Lung (tissue), 12 donors: ENCODE data around the gene EXOC2. TPM values are rescaled to one million over a fixed set of nuclear protein-coding genes. Genes with fewer than 3 reads are reported as not detected.

ENCODE experiments used
- ATAC-seq: fragments of 200-7000 bp; cut with Tn5 transposase; one replicate; pipeline ENCODE4 v1.9.1; 2020; ENCODE audit warnings: moderate number of reproducible peaks; ENCODE audit not compliant: insufficient read depth, low FRiP score
- DNase-seq, 3 donors: peaks; one replicate each; pipeline ENCODE4 v3.0.0-alpha.2; 2013 to 2017
- H3K27ac ChIP-seq, 2 donors: one replicate each; pipeline ENCODE4 v1.5.1; 2013; ENCODE audit warnings: mild to moderate bottlenecking in 2 of 2, moderate library complexity in 2 of 2, control low read depth in 1 of 2, inconsistent platforms in 1 of 2, low read depth in 1 of 2, low read length in 1 of 2
- H3K27me3 ChIP-seq, 3 donors: one replicate each; pipeline ENCODE4 v1.5.1; 2013; ENCODE audit warnings: low read length in 2 of 3; ENCODE audit not compliant: control insufficient read depth in 3 of 3, insufficient read depth in 3 of 3
- H3K36me3 ChIP-seq, 4 donors: one replicate each; pipeline ENCODE4 v1.5.1; 2013; ENCODE audit warnings: low read length in 4 of 4, mild to moderate bottlenecking in 1 of 4, moderate library complexity in 1 of 4; ENCODE audit not compliant: control insufficient read depth in 4 of 4, insufficient read depth in 4 of 4
- H3K4me1 ChIP-seq, 5 donors: one replicate each; pipeline ENCODE4 v1.5.1; 2013; ENCODE audit warnings: low read length in 5 of 5, mild to moderate bottlenecking in 2 of 5, moderate library complexity in 1 of 5; ENCODE audit not compliant: control insufficient read depth in 5 of 5, insufficient read depth in 5 of 5
- H3K4me3 ChIP-seq: one replicate; pipeline ENCODE4 v1.5.1; 2013; ENCODE audit warnings: mild to moderate bottlenecking, control low read depth, moderate library complexity
- H3K9ac ChIP-seq, 2 donors: one replicate each; pipeline ENCODE4 v1.5.1; 2013; ENCODE audit warnings: low read length in 2 of 2, control low read depth in 1 of 2; ENCODE audit not compliant: insufficient read depth in 1 of 2
- H3K9me3 ChIP-seq, 4 donors: one replicate each; pipeline ENCODE4 v1.5.1; 2013; ENCODE audit warnings: low read length in 3 of 4, mild to moderate bottlenecking in 1 of 4, moderate library complexity in 1 of 4; ENCODE audit not compliant: control insufficient read depth in 4 of 4, insufficient read depth in 3 of 4
- WGBS, 2 donors: extraction: QIAGEN DNeasy Blood & Tissue Kit; methylation state at CpG; one replicate each; pipeline ENCODE4 v1.1.7; 2013; 5-methylcytosine and 5-hydroxymethylcytosine counted together
- polyA plus RNA-seq, 2 donors: library from polyadenylated mRNA; stranded (reverse); fragments of 200-250 nt; gene quantifications; one replicate each; pipeline ENCODE4 v1.2.1, GENCODE V29; 2013
- total RNA-seq, 2 donors: library from RNA; depleted of rRNA in 1 of 2; stranded (reverse); fragments of >200 nt in 1 of 2; gene quantifications; one replicate each; pipeline ENCODE4 v1.2.1, GENCODE V29; 2014 to 2021
- TF ChIP-seq, protein P1 (sequence below): IDR thresholded peaks from 2 replicates; pipeline ENCODE4 v1.5.1; 2012; ENCODE audit warnings: mild to moderate bottlenecking; ENCODE audit errors: control extremely low read depth, extremely low read depth
- donor health status: control.
- donor health status: control.
- donor health status: Bipolar disorder and iron deficiency.
- donor health status: healthy.
- donor health status: DM: yes; HTN: yes; CAD: no.

The EXOC2 gene
- total and polyA plus RNA-seq, 4 donors: 6.3 to 33.0 (median 12.8) TPM

DNA sequence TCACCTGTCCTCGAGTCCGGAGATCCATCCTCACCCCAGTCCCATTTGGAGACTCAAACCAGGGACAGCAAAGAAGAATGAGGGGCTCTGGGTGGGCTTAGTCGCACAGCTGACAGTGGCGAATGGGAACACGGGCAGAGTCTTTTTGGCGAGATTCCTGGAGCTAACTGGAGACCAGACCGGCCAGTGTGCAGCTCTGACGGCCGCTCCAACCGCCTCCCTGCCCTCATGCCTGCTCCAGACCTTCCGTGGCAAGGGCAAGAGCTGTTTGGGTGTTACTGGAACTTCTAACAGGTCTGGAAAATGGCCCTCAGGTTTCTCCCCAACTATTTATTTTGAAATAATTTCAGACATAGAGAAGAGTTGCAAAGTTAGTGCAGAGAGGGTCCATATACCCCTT, 225.8 kb downstream of the EXOC2 start:
- H3K27ac ChIP-seq: no peak overlapping the region
- peaks cover 0 to 6% (median 0%) of the 10 kb centered on the region in 4 donors for H3K9me3 ChIP-seq
- ATAC-seq (no peak), DNase-seq (no peak)
- H3K4me1 ChIP-seq: no peaks in the 10 kb centered on the region
- 90 to 94% methylated on average over 11 of the region's 11 CpGs for WGBS, 2 donors
- peaks cover 0 to 4% (median 0%) of the 10 kb centered on the region in 3 donors for H3K27me3 ChIP-seq
- no peaks in the 10 kb centered on the region for H3K36me3 ChIP-seq
- TF ChIP-seq, protein P1, sequence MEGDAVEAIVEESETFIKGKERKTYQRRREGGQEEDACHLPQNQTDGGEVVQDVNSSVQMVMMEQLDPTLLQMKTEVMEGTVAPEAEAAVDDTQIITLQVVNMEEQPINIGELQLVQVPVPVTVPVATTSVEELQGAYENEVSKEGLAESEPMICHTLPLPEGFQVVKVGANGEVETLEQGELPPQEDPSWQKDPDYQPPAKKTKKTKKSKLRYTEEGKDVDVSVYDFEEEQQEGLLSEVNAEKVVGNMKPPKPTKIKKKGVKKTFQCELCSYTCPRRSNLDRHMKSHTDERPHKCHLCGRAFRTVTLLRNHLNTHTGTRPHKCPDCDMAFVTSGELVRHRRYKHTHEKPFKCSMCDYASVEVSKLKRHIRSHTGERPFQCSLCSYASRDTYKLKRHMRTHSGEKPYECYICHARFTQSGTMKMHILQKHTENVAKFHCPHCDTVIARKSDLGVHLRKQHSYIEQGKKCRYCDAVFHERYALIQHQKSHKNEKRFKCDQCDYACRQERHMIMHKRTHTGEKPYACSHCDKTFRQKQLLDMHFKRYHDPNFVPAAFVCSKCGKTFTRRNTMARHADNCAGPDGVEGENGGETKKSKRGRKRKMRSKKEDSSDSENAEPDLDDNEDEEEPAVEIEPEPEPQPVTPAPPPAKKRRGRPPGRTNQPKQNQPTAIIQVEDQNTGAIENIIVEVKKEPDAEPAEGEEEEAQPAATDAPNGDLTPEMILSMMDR: no peak
- no peak overlapping the region for H3K4me3 ChIP-seq
- no peak overlapping the region for H3K9ac ChIP-seq

DNA sequence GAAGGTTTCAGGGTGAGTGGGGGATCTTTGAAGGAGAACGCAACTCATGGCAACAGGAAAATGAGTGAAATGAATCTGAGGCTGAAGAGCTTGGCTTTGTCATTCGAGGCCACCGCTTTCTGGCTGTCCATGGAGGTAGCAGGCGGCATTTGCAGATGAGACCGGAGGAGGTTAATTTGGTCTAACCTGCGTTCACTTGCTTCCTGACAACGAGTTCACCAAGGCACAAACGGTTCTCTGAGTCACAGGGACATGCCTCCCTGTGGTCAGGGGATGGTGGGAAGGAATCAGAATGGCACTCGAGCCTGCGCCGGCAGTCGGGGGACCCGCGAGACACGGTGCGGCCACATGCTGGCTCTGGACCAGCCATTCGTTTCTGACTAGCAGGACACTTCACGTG, 226.4 kb downstream of the EXOC2 start:
- Histone ChIP-seq H3K27me3 (peaks cover 0 to 4% (median 0%) of the 10 kb centered on the region in 3 donors), H3K27ac (no peak overlapping the region), H3K4me1 (no peaks in the 10 kb centered on the region), H3K36me3 (no peaks in the 10 kb centered on the region), H3K9me3 (peaks cover 0 to 6% (median 0%) of the 10 kb centered on the region in 4 donors), H3K9ac (no peak overlapping the region), H3K4me3 (no peak overlapping the region)
- ATAC-seq: no peak
- no peak for DNase-seq
- WGBS, 2 donors: 89 to 93% methylated on average over 18 of the region's 18 CpGs
- TF ChIP-seq, protein P1: no peak

DNA sequence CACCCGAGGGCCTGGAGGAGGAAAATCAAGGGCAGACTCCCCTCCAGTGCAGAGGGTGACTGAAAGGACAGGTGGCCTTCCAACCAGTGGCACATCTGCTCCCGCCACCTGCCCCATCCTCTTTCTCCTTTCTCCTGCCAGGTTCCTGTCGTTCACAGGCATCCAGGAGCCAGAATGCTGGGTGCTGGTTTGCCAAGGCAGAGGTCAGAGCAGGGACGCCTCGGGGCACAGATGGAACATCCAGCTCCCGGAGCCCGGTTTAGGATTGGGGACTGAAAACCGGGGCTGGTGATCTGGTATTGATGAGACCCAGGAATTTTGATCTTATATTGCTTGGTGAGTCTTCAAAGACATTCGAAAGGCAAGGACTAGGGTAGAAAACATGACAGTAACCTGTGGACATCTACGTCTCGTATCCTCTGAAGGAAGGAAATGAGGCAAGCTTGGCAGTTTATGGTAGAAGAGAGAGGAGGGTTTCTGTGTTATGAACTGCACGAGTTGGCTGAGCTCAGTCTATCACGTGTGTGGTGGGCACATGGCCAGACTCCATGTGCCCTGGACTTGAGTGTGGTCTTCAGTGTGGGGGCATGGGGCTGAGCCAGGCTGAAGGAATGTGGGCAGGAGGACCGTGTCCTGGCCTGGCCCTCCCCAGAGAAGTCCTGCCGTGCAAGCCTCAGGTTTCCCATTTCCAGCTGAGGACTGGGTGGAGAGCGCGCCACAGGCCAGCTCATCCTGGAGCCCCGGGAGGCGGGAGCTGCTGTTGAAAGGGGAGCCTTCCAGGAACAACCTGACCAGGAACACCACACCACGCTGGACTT, 227.2 kb downstream of the EXOC2 start:
- no peak for DNase-seq
- Histone ChIP-seq H3K27ac (no peak overlapping the region), H3K36me3 (no peaks in the 10 kb centered on the region), H3K4me1 (no peaks in the 10 kb centered on the region), H3K4me3 (no peak overlapping the region), H3K27me3 (peaks cover 0 to 4% (median 0%) of the 10 kb centered on the region in 3 donors), H3K9ac (no peak overlapping the region), H3K9me3 (peaks cover 0 to 6% (median 0%) of the 10 kb centered on the region in 4 donors)
- no peak for ATAC-seq
- WGBS, 2 donors: 73 to 76% methylated on average over 20 of the region's 20 CpGs
- TF ChIP-seq, protein P1: no peak
